Muscle layer of colon (tissue), 2 donors: ENCODE results near the gene KCTD5.
"Not testable (repeated sequence)": the region's sequence is repeated elsewhere in the genome, so short reads cannot be mapped to it uniquely, and the experiment has no call there.

ENCODE experiments used
- H3K27ac ChIP-seq: one replicate; pipeline ENCODE4 v1.7.0; 2013; ENCODE audit warnings: low read depth, mild to moderate bottlenecking, low read length, moderate library complexity
- H3K27me3 ChIP-seq, 2 donors: one replicate each; pipeline ENCODE4 v1.7.0; 2013; ENCODE audit warnings: low read length in 2 of 2, mild to moderate bottlenecking in 2 of 2; ENCODE audit not compliant: insufficient read depth in 2 of 2, control insufficient read depth in 1 of 2
- H3K36me3 ChIP-seq: one replicate; pipeline ENCODE4 v1.7.0; 2013; ENCODE audit warnings: mild to moderate bottlenecking, low read length; ENCODE audit not compliant: insufficient read depth
- H3K4me1 ChIP-seq: one replicate; pipeline ENCODE4 v1.7.0; 2013; ENCODE audit warnings: mild to moderate bottlenecking, low read length; ENCODE audit not compliant: insufficient read depth
- H3K4me3 ChIP-seq, 2 donors: one replicate each; pipeline ENCODE4 v1.7.0; 2013; ENCODE audit warnings: low read length in 2 of 2, low read depth in 1 of 2, mild to moderate bottlenecking in 1 of 2, moderate library complexity in 1 of 2
- H3K9ac ChIP-seq: one replicate; pipeline ENCODE4 v1.7.0; 2013; ENCODE audit warnings: low read length
- H3K9me3 ChIP-seq: one replicate; pipeline ENCODE4 v1.7.0; 2013; ENCODE audit warnings: mild to moderate bottlenecking, low read length
- donor health status: abdominal sarcoma.
- donor health status: Adenocarcinoma of cecum.

KCTD5 gene

DNA sequence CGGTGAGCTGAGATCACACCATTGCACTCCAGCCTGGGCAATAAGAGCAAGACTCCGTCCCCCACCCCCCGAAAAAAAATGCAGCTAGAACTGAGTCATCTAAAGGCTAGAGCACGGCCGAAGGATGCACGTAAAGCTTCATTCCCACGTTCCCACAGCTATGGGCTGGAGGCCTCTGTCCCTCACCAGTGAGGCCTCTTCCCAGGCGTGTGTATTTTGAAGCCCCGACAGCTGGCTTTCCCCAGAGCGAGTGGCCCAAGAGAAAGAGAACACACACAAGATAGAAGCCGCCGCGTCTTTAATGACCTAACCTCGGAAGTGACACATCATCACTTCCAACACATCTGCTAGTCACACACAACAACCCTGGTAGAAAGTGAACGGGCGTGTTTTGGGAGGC lies 6.6 kb upstream of the KCTD5 start:
- Histone ChIP-seq H3K9ac (no peak overlapping the region), H3K9me3 (no peaks in the 10 kb centered on the region), H3K27ac (no peak overlapping the region), H3K27me3 (no peaks in the 10 kb centered on the region), H3K4me1 (peaks cover 12% of the 10 kb centered on the region), H3K4me3 (no peak overlapping the region), H3K36me3 (peaks cover 7% of the 10 kb centered on the region)

DNA sequence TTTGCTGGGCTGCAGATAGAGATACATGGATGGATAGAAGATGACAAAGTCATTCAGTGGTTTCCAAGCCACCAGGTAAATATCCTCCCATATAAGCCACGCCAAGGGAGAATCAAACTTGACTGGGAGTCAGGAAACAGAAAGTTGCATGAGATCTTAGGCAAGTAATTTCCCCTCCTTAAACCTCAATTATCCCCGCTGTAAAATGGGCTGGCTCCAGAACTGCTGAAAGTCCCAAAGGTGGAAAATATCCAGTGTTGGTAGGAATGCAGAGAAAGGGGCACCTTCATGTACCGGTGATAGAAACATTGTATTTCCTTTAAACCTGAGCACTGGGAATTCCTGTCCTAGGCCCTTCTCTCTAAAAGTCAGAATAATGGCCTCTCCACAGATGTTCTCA lies 5.4 kb upstream of the KCTD5 start:
- not testable (repeated sequence) for H3K27ac ChIP-seq, H3K4me3 ChIP-seq, H3K9ac ChIP-seq, H3K27me3 ChIP-seq, H3K9me3 ChIP-seq, H3K36me3 ChIP-seq
- H3K4me1 ChIP-seq = peaks cover 13% of the 10 kb centered on the region

- not testable (repeated sequence) for H3K9me3 ChIP-seq, H3K9ac ChIP-seq, H3K36me3 ChIP-seq, H3K4me1 ChIP-seq, H3K27ac ChIP-seq, H3K27me3 ChIP-seq, H3K4me3 ChIP-seq
Observed at GRCh38 chr16:2678206-2678965, 3.9 kb upstream of the KCTD5 start.

DNA sequence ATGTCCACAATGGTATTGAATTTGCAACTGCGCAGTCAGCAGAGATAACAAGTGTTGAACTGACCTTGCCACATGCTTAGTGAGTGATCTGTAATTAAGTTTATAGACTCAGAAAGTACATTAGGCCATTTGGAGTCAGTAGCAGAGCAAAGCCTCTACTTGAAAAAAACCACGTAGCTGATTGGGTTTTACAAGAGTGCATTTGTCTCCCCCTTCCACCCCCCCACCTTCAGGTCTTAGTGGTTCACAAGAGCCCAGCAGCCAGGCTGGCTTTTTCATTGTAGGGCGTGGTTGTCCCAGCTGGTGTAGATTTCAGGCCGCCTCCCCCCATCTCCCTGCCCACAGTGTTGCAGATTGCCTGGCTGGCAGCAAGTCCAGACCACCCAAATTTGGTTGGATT lies 2.4 kb upstream of the KCTD5 start:
- H3K27me3 ChIP-seq, H3K27ac ChIP-seq, H3K9ac ChIP-seq: not testable (repeated sequence)

GRCh38 chr16:2680360-2680759 lies 2.0 kb upstream of the KCTD5 start:
- H3K36me3 ChIP-seq, H3K9ac ChIP-seq, H3K27me3 ChIP-seq, H3K4me3 ChIP-seq, H3K9me3 ChIP-seq, H3K4me1 ChIP-seq, H3K27ac ChIP-seq: not testable (repeated sequence)

More for the DNA sequence above, 2.4 kb upstream of the KCTD5 start:
- H3K4me3 ChIP-seq, H3K36me3 ChIP-seq, H3K9me3 ChIP-seq, H3K4me1 ChIP-seq: not testable (repeated sequence)

DNA sequence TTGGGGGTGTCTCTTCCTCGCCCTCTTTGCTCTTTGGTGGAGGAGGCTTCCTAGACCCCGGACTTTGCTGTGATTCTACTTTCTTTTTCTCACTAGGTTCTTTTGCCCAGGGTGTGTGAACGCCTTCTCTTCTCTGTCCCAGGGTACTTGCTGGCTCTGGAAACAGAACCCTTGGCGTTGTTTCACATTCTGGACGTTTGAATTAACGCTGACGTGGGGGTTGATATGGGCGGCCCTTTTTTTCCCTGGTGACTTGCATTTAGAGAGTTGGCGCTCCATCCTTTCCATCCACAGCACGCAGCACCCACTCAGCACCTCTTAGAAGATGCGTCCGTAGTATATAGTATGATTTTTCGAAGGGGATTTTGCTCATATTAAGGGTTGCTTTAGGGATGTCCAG lies 718 bp downstream of the KCTD5 start:
- Histone ChIP-seq H3K4me3 (peak overlapping the region; percentile 86 to 94), H3K27ac (peak overlapping the region; percentile 86), H3K9ac (peak overlapping the region; percentile 74)
- not testable (repeated sequence) for H3K4me1 ChIP-seq, H3K27me3 ChIP-seq, H3K36me3 ChIP-seq, H3K9me3 ChIP-seq

DNA sequence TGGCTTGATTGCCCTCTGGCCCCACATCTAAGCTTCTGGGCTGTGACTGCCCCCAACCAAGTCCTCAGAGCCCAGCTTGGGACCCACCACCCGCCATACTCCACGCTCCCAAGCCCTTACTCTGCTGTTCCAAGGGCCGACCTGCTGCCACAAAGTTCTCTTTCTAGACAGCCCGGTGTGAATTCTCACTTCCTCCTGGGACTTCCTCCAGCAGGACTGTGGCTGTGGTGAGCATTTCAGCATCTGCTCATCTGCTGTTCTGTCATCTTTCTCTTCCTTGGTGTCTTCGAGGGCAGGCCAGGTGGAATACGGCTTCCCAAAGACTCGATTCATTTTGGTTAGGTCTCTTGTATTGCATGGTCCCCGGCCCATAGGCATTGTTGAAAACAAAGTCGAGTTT lies 3.8 kb downstream of the KCTD5 start:
- H3K36me3 ChIP-seq, H3K27ac ChIP-seq, H3K27me3 ChIP-seq, H3K4me3 ChIP-seq, H3K4me1 ChIP-seq, H3K9me3 ChIP-seq, H3K9ac ChIP-seq: not testable (repeated sequence)

DNA sequence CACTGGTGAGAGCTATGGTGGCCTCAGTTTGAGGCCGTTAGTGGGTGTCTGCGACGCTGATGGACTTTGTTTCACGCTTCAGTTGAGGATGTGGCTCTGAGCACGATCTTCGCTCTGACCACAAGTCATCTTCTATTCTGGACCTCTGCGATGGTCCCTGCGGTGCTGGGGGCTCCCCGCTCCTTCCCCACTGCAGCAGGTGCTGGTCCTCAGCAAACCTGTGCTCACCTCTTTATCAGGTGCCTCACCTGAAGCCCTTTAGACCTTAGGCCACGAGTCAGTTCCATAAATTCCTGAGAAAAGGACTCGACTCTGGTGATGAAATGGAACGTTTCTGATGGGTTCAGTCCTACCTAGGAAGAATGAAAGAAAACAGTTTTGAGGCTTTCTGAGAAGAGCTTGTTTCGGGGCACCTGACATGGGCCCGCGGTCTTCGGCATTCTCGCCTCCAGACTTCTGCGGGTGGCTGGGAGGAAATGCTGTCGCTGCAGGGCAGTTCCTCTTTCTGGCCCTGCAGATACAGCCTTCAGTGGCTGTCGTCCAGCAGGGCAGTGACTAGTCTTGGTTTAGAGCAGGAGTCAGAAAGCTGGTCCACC lies 4.7 kb downstream of the KCTD5 start:
- peaks cover 10% of the 10 kb centered on the region for H3K4me1 ChIP-seq
- H3K27ac ChIP-seq = no peak overlapping the region
- no peaks in the 10 kb centered on the region for H3K27me3 ChIP-seq
- H3K9me3 ChIP-seq = no peaks in the 10 kb centered on the region
- no peaks in the 10 kb centered on the region for H3K36me3 ChIP-seq
- no peak overlapping the region for H3K4me3 ChIP-seq
- H3K9ac ChIP-seq = no peak overlapping the region

GRCh38 chr16:2687531-2688308 lies 5.4 kb downstream of the KCTD5 start:
- no peak overlapping the region for H3K27ac ChIP-seq
- no peaks in the 10 kb centered on the region for H3K36me3 ChIP-seq
- no peaks in the 10 kb centered on the region for H3K27me3 ChIP-seq
- H3K4me1 ChIP-seq = peaks cover 14% of the 10 kb centered on the region
- no peak overlapping the region for H3K9ac ChIP-seq
- no peaks in the 10 kb centered on the region for H3K9me3 ChIP-seq
- H3K4me3 ChIP-seq = no peak overlapping the region

DNA sequence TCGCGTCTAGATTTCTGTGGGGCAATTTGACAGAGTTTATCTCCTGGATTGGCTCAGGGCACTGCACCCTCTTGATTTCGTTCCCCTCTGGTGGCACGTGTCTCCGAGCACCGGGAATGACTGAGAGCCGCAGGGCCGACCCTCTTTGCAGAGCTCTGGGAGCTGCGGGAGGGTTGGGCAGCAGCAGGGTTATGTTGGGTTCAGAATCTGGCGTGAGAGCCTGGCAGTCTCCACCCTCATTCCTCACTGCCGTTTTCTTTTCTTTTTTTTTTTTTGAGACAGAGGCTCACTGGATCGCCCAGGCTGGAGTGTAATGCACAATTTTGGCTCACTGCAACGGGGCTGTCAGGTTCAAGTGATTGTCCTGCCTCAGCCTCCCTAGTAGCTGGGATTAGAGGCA lies 7.1 kb downstream of the KCTD5 start:
- H3K36me3 ChIP-seq, H3K27me3 ChIP-seq, H3K9me3 ChIP-seq, H3K27ac ChIP-seq, H3K9ac ChIP-seq, H3K4me3 ChIP-seq: not testable (repeated sequence)
- peaks cover 22% of the 10 kb centered on the region for H3K4me1 ChIP-seq

- H3K27ac ChIP-seq = no peak overlapping the region
- no peak overlapping the region for H3K4me3 ChIP-seq
- H3K36me3 ChIP-seq = no peaks in the 10 kb centered on the region
- peaks cover 22% of the 10 kb centered on the region for H3K4me1 ChIP-seq
- no peak overlapping the region for H3K9ac ChIP-seq
- no peaks in the 10 kb centered on the region for H3K9me3 ChIP-seq
- H3K27me3 ChIP-seq = no peaks in the 10 kb centered on the region
Observed at GRCh38 chr16:2689968-2690801, 7.9 kb downstream of the KCTD5 start.
